HepG2 (cell line): ENCODE results near the gene UNC5C.

Experiments
- CEBPB ChIP-seq: IDR thresholded peaks from 2 replicates; pipeline ENCODE4 v1.6.1; 2011; ENCODE audit warnings: low read depth, low read length, improper control_type of control experiment, borderline replicate concordance
- NFKB2 ChIP-seq: sonication (generic); formaldehyde crosslinking; IDR thresholded peaks from 2 replicates; pipeline ENCODE4 v1.4.0; 2020; ENCODE audit warnings: missing genetic modification reagents, borderline replicate concordance
- TBL1XR1 ChIP-seq: fragments of 150-350 bp; IDR thresholded peaks from 2 replicates; pipeline ENCODE4 v1.6.1; 2014; ENCODE audit warnings: borderline replicate concordance, low read length; ENCODE audit not compliant: partially characterized antibody
- ZNF12 ChIP-seq: sonication (generic); formaldehyde crosslinking; IDR thresholded peaks from 2 replicates; pipeline ENCODE4 v1.5.0; 2020; ENCODE audit warnings: missing genetic modification reagents
- TF ChIP-seq, protein P1 (sequence below): IDR thresholded peaks from 2 replicates; pipeline ENCODE4 v1.6.1; 2016; ENCODE audit warnings: low read depth, missing genetic modification reagents, missing compliant biosample characterization

DNA sequence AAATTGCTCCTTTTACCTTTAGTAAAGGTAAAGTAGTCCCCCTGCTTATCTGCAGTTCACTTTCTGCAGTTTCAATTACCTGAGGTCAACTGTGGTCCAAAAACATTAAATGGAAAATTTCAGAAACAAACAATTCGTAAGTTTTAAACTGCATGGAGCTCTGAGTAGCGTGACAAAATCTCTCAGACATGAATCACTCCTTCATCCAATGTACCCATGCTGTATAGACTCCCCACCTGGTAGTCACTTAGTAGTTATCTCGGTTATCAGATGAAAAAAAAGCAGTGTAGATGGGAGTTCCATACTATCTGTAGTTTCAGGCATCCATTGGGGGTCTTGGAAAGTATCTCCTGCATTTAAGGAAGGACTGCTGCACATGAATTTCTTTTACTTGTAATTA lies 7.7 kb downstream of the UNC5C start:
- no peak for TF ChIP-seq ZNF12 (CRISPR knock-in tag)
- TF ChIP-seq TBL1XR1 = no peak
- TF ChIP-seq, protein P1, sequence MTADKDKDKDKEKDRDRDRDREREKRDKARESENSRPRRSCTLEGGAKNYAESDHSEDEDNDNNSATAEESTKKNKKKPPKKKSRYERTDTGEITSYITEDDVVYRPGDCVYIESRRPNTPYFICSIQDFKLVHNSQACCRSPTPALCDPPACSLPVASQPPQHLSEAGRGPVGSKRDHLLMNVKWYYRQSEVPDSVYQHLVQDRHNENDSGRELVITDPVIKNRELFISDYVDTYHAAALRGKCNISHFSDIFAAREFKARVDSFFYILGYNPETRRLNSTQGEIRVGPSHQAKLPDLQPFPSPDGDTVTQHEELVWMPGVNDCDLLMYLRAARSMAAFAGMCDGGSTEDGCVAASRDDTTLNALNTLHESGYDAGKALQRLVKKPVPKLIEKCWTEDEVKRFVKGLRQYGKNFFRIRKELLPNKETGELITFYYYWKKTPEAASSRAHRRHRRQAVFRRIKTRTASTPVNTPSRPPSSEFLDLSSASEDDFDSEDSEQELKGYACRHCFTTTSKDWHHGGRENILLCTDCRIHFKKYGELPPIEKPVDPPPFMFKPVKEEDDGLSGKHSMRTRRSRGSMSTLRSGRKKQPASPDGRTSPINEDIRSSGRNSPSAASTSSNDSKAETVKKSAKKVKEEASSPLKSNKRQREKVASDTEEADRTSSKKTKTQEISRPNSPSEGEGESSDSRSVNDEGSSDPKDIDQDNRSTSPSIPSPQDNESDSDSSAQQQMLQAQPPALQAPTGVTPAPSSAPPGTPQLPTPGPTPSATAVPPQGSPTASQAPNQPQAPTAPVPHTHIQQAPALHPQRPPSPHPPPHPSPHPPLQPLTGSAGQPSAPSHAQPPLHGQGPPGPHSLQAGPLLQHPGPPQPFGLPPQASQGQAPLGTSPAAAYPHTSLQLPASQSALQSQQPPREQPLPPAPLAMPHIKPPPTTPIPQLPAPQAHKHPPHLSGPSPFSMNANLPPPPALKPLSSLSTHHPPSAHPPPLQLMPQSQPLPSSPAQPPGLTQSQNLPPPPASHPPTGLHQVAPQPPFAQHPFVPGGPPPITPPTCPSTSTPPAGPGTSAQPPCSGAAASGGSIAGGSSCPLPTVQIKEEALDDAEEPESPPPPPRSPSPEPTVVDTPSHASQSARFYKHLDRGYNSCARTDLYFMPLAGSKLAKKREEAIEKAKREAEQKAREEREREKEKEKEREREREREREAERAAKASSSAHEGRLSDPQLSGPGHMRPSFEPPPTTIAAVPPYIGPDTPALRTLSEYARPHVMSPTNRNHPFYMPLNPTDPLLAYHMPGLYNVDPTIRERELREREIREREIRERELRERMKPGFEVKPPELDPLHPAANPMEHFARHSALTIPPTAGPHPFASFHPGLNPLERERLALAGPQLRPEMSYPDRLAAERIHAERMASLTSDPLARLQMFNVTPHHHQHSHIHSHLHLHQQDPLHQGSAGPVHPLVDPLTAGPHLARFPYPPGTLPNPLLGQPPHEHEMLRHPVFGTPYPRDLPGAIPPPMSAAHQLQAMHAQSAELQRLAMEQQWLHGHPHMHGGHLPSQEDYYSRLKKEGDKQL (CRISPR knock-in tag) = no peak
- no peak for TF ChIP-seq CEBPB
- TF ChIP-seq NFKB2 (CRISPR knock-in tag) = no peak
